Activated naive CD8-positive, alpha-beta T cell treated with anti-CD3 and anti-CD28 coated beads, Interleukin-2, amount 50 U/mL, for 16 hours (primary cell): ENCODE results near the gene TMEM205.
A peak's percentile ranks its signal among the peaks of the same experiment; 100 is the strongest.
"Not testable (repeated sequence)": the region's sequence is repeated elsewhere in the genome, so short reads cannot be mapped to it uniquely, and the experiment has no call there.

Source experiments
- DNase-seq: peaks from one replicate; pipeline ENCODE4 v3.0.0-alpha.2; 2020; ENCODE audit warnings: low read depth, low spot score

TMEM205 gene

GRCh38 chr19:11373166-11373884 is 27.3 kb upstream of the TMEM205 start:
- no peak for DNase-seq

DNA sequence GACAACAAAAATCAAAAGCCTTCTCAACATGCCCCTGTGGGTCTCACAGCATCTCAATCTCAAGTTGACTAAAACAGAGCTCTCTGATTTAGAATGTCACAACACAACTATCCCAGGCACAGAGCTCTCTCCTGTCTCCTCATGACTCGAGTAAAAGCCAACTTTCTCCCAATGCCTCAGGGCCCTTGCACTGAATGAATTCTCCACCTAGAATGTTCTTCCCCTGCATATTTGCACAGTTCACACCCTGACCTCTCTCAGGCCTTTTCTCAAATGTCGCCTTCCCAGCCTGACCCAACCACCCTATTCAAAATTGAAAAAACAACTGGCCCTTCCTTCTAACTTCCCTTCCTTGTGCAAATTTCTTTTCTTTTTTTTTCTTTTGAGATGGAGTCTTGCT is 24.7 kb upstream of the TMEM205 start:
- no peak for DNase-seq

DNA sequence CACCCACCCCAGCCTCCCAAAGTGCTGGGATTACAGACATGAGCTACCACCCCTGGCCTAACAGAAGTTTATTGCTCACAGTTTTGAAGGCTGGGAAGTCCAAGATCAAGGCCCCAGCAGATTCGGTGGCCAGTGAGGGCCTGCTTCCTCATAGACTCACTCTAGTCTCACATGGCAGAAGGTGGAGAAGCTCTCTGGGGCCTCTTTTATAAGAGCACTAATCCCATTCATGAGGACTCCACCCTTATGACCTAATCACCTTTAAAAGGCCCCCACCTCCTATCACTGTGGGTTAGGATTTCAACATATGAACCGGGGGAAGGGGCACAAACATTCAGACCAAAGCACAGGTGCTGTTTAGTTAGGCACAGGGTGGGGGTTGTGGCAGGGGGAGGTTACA is 21.5 kb upstream of the TMEM205 start:
- DNase-seq: no peak

DNA sequence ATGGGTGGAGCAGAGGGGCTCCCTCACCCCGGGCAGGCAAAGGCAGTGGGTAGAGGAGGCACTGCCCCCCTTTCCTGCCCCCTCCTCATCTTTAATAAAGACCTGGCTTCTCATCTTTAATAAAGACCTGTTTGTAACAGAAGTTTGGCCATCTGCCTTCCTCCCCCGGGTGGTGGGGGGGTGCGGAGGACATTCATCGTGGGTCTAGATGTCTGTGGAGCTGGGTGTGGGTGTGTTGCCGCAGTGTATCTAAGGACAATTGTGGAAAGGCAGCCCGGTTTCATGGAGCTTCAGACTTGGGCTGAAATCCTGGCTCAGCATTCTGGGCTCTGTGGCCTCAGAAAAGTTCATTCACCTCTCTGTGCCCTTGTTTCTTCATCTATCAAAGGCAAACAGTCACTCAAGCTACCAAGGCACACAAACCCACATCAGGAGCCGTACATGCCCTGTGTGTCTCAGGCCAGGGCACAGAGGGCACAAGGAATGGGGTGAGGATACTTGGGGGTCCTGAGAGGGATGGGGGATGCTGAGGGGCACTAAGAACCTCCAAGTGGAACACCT is 19.6 kb upstream of the TMEM205 start:
- DNase-seq: no peak

- no peak for DNase-seq
Measured at GRCh38 chr19:11364935-11365334, 18.9 kb upstream of the TMEM205 start.

- no peak for DNase-seq
Measured at GRCh38 chr19:11364296-11364904, 18.3 kb upstream of the TMEM205 start.

DNA sequence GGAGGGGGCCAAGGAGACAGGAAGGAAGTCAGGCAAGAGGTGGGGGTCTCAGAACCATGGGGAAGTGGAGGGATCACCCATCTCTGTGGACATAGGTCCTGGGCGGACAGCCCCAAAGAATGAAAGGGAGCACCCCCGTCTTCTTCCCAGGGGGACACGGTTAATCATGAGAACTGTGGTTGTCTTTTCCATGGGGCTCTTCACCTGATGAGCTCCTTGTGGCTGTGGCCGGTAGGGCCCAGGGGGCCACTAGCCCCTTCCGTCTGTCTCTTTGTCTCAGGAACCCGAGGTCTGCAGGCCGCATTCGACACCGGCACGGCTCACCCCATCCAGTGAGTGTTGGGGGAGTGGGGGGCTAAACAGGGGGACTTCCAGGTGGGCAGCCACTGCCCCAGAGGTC is 17.8 kb upstream of the TMEM205 start:
- DNase-seq: no peak

DNA sequence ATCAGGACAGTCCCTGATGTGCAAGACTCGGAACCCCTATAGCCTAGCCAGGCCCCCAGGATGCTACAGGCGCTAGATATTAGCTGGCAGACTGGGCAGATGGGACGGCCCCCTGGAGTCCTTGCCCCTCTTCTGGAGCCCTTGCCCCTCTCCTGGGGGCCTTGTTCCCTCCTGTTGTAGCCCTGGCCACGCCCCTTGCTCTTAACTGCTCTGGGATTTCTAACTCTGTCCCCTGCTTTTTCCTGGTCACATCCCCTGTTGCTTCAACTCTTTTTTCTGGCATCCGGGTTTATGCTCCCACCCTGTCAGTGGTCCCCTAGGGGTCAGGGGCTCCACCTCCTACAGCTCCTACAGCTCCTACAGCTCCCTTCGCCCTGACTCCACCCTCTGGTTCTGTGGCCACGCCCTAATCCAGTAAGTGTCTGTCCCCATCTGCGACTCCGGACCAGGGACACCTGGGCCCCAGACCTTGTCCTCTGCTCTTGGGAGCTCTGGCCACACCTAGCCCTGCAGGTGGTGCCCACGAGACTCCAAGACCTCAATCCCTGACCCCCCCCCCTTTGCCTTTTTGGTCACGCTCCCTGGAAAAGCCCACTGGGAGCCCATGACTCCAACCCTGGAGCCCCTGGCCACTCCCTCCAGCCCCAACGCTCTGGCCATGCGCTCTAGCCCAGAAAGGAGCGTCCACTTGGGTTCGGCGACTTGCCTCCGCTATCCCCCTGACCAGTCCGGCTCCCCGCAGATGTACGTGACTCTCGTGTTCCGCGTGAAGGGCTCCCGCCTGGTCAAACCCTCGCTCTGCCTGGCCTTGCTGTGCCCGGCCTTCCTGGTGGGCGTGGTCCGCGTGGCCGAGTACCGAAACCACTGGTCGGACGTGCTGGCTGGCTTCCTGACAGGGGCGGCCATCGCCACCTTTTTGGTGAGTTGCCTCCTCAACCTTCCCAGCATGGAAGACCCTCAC is 16.0 kb upstream of the TMEM205 start:
- no peak for DNase-seq

DNA sequence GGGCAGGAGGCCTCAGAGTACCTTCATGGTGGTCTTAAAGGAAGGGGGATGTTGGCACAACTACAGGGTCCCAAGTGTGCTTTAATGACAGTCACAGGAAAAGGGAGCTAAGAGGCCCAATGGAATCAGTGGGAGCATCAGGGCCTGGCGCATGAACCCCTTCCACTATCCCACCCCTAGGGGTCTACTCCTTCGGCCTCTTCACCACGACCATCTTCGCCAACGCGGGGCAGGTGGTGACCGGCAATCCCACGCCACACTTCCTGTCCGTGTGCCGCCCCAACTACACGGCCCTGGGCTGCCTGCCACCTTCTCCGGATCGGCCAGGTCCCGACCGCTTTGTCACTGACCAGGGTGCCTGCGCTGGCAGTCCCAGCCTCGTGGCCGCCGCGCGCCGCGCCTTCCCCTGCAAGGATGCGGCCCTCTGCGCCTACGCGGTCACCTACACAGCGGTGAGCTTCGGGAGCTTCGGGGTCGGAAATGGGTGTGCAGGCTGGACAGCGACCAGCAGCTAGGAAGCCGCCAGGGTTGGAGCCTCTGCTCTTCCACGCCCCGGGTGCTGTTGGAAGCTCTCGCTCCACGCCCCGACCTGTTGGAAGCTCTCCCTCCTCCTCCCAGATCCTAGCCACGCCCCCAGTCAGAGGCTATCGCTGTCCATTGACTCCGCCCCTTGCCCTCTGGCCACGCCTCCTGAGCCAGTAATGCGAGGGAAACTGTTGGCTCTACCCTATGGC is 15.1 kb upstream of the TMEM205 start:
- DNase-seq: no peak

- DNase-seq: no peak
Measured at GRCh38 chr19:11359421-11359820, 13.4 kb upstream of the TMEM205 start.

- no peak for DNase-seq
Measured at GRCh38 chr19:11356676-11357550, 10.8 kb upstream of the TMEM205 start.

DNA sequence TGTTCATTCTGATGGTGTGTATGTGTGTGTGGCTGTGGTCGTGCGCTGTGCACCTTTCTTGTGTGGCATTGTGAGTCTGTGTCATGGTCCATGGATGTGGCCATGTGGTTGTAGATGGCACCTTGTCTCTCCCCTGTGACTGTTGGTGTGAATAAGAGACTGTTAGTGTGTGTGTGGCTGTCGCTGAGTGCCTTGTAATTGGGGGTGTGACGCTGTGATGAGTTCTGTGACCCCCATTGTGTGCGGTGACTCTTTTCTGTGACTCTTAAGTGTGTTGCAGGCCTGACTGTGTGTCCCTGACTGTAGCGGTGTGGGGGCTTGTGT is 10.0 kb upstream of the TMEM205 start:
- DNase-seq: no peak

DNA sequence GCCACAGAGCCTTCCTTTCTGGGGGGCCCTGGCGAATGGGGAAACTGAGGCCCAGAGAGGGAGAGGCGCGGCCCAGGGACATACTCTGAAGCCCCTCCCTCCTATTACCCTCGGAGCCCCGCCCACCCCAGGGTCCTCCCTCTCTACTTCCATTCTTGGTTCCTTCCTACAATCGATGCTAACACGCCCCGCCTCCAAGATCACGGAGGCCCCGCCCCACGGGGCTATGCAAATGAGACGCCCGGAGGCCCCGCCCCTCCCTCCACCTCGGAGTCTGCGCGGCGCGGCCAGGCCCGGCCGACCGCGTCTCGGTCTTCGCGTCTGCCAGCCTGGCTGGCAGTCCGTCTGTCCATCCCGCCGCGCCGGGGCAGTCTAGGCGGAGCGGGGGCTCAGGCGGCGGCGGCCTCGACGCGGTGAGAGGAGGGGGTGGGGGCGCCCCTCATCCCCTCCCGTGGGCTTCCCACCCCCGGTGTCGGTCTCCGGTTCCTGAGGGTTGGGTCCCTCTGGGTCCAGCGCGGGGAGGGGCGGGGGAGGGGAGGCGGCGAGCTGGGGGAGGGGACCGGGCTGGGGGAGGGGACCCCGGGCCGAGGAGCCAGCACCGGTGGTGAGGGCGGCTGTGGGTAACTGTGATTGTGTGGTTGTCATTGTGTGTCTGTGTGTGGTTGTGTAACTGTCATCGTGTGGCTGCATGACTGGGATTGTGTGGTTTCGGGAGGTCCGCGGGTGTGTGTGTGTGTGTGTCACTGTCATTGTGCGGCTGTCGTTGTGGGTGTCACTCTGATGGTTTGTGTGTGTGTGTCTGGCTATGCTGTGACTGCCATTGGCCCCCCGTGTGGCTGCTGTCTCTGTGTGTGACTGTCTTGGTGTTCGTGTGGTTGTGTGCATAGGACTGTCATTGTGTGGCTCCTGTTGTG is 9.3 kb upstream of the TMEM205 start, which contains the start of gene PLPPR2:
TSS of gene PLPPR2 (plus strand) at position 273 of the 914 bp plus-strand sequence. CDS start 2,242 bp downstream, outside the sequence.
- DNase-seq: peak; percentile 65

GRCh38 chr19:11354102-11354501 is 8.0 kb upstream of the TMEM205 start:
- not testable (repeated sequence) for DNase-seq

- DNase-seq: no peak
Measured at GRCh38 chr19:11349171-11349570, 3.1 kb upstream of the TMEM205 start.

GRCh38 chr19:11347546-11348039 is 1.5 kb upstream of the TMEM205 start:
- DNase-seq: no peak

GRCh38 chr19:11345122-11345803 is 805 bp downstream of the TMEM205 start:
- DNase-seq: no peak

- no peak for DNase-seq
Measured at GRCh38 chr19:11342429-11342828, 3.6 kb downstream of the TMEM205 start.

DNA sequence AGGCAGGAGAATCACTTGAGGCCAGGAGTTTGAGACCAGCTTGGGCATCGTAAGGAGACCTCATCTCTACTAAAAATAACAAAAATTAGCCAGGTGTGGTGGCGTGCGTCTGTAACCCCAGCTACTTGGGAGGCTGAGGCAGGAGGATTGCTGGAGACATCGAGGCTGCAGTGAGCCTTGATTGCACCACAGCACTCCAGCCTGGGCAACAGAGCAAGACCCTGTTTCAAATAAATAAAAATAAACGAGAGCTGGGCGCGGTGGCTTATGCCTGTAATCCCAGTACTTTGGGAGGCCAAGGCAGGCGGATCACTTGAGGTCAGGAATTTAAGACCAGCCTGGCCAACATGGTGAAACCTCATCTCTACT is 6.0 kb downstream of the TMEM205 start:
- not testable (repeated sequence) for DNase-seq
